Dedifferentiated amniotic fluid mesenchymal stem cell (primary cell): ENCODE data around the gene RNF40.
A peak's percentile ranks its signal among the peaks of the same experiment; 100 is the strongest.

Experiments used
- DNase-seq: peaks from one replicate; pipeline ENCODE4 v3.0.0-alpha.2; 2016; ENCODE audit errors: extremely low spot score

The RNF40 gene

DNA sequence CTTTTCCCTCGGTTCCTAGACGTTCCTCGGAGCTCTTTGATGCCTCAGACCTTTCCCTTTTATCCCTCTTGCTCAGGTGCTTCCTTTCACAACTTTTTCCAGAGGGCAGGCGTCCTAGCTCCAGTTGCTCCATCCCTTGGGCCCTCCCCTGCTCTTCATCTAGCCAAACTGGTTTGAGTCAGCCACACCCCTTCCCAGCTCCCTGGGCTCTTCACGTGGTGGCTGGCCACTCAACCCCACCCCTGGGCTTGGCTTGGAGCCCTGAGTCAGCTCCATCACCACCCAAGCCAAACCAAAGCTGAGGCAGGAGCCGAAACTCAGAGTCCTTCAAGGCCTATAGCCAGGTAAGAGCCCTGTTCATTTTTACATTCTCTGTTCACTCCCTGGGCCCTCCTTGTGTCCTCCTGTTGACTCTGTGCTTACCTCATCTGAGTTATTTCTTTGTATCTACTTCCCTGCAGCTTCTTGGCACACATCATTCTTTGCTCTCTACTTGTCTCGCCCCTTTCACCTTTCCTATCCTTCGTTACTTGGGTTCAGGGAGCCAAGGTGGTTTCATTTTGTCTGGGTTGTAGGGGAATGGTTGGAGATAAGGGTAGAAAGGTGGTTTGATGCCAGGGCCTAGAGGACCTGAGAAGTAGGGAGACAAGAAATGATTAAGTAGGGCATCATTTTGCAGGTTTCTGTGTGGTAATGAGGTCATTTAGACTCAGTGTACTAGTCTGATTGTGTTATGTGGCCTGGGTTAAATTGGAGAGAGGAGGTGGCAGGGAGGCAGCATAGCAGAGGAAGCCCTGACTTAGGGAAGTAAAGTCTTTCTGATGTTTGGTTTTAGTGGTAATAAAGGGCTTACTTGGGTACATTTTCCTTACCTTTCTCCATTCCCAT, 21.5 kb upstream of the RNF40 start:
- DNase-seq: peak; percentile 61

DNA sequence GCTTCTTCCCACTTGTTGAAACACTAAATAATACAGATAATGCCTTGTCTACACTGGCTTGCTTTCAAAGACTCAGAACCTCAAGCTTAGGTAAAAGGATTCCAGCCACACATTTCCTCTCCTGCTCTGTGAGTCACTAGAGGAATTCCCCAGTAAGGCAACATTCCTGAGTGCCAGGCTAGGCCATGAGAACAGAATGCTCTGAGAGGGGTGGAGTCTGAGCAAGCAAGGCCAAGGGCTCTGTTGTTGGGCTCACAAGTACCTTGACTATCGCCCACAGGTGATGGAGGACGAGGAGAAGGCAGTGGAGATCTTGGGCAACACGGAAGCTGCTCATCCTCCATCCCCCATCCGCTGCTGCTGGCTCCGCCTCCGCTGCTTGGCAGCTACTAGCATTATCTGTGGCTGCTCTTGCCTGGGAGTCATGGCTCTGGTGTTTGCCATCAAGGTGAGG, 20.6 kb upstream of the RNF40 start:
- peak; percentile 59 for DNase-seq

DNA sequence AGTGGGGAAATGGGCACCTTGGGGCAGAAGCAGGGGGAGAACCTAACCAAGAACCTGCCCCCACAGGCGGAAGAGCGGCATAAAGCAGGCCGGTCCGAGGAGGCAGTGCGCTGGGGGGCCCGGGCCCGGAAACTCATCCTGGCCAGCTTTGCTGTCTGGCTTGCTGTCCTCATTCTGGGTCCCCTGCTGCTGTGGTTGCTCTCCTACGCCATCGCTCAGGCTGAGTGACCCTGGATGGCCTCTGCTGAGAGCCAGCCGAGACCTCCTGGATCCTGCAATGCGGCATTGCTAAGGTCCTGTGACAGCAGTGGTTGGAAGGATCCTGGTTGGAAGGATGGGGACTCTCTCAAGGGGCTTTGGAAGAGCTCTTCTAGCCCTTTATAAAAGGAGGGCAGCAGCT, 18.4 kb upstream of the RNF40 start:
- no peak for DNase-seq

DNA sequence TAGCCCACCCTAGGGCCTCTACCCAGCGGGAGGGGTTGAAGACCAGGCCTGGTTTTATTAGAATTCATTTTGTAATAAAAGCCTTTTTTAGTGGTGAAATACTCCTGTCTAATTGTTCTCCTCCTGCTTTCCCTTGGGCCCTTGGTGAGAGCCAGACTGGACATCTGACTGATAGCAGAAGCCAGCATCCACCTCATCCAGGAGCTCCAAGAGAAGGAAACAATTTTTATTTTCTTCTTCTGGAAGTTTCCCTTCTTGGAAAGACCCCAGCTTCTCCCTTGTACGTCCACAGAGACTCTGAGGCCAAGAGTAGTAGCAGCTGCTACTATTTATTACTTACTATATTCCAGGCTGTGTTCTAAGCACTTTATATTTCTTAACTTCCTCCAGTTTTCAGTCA, 17.9 kb upstream of the RNF40 start:
- no peak for DNase-seq

DNA sequence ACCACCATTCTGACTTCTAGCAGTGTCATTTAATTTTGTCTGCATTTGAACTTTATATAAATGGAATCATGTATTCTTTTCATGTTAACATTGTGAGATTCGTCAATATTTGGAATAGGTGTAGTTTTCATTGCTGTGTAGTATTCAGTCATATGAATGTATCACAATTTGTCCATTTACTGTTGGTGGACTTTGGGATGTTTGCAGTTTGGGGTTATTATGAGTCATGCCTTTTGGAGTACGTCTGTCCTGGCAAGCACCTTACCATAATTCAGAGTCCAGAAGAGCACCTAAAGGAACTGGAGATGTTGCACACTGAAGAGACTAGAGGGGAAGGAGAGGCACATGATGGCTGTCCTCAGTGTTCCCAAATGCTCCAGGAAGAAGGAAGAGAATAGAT, 17.0 kb upstream of the RNF40 start:
- no peak for DNase-seq

DNA sequence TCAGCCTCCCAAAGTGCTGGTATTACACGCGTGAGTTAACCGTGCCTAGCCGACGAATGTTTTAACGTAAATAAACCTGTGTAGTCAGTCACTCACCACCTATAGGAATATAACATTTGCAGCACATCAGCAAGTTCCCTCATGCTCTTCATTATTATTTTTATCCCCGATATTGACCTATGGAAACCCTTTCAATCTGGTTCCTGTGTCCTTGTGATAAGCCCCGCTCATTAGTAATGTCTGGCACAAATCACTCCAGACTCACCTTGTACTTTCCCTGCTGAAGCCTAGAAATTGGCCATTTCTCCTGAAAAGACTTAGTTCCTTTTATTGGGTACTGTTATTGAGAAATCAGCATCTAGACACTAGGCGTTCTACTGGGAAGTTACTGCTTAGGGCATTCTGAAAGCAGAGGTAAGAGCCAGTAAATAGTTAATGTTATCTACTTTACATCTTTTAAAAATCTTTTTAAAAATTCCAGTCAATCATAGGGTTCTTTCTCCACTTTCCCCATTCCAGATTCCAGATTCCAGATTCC, 15.4 kb upstream of the RNF40 start:
- DNase-seq: no peak

DNA sequence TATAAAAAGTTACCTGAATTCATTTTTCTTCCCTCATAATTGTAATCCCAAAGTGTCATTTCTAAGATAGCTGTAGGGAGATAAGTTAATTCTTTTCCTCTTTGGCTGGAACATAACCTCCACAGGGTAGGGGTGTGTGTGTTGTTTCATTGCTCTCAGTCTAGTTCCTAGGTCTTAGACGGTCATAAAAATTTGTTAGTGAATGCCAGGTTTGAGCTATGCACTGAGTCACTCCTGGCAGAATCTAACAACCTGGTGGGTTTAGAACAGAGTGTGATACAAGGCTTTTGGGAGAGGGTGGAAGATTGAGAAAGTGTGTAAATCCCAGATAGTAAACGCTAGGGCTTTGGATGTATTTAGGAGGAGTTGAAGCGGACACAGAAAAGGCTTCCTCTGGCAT, 14.8 kb upstream of the RNF40 start:
- no peak for DNase-seq

DNA sequence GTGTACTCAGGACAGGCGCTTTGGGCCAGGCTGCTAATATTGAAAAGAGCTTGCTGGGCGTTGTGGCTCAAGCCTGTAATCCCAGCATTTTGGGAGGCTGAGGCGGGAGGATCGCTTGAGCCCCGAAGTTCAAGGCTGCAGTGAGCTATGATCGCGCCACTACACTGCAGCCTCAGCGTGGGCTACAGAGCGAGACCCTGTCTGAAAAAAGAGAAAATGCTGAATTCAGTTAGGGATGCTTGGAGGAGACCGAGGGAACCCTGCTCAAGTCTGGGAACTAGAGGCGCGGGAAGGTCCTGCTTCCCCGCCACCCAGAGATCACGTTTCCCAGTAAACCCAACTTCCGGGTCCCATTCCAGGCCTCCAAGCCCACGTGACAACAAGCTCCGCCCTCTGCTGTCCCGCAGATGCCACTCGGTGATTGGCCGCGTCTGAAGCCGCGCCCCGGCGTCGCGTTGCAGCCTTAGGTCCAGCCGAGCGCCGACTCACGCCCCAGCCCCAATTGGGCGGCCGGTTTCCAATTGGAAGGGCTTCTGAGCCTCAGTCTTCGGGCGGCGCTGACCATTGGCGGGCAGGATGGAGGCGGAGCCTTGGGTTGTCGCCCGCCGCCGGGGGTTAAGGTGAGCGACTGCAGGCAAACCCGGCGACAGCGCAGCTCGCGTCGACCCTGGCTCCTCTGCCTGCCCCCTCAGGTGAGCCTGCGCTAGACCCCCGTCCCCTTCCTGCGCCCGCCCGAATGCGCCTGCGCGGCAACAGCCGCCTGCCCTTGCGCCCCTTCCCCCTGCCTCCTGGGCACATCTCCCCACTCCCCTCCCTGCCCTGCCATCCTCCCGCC, 14.1 kb upstream of the RNF40 start, which contains the start of gene PHKG2:
PHKG2 (plus strand) TSS at position 627 of the 835 bp plus-strand sequence. CDS start 396 bp downstream, outside the sequence.
- DNase-seq: peak; percentile 99

DNA sequence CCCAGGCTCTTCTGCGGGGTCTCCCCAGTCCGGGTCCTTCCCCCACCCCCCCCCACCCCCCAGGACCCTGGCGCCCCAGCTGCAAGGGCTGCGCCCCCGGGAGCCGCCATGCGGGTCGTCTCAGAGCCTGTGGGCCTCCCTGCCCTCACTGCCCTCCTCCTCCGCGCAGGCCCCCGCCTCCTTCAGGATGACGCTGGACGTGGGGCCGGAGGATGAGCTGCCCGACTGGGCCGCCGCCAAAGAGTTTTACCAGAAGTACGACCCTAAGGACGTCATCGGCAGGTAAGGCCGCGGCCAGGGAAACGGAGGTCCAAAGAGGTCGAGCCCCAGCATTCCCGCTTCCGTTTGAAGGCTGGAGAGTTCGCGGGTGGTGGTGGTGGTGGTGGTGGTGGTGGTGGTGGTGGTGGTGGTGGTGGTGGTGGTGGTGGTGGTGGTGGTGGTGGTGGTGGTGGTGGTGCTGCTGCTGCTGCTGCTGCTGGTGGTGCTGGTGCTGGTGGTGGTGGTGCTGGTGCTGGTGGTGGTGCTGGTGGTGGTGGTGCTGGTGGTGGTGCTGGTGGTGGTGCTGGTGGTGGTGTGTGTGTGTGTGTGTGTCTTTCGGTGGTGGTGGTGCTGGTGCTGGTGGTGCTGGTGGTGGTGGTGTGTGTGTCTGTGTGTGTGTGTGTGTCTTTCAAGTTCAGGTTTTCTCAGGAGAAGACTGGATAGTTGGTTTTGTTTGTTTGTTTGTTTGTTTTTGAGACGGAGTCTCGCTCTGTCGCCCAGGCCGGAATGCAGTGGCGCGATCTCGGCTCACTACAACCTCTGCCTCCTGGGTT, 13.3 kb upstream of the RNF40 start:
- DNase-seq: no peak

DNA sequence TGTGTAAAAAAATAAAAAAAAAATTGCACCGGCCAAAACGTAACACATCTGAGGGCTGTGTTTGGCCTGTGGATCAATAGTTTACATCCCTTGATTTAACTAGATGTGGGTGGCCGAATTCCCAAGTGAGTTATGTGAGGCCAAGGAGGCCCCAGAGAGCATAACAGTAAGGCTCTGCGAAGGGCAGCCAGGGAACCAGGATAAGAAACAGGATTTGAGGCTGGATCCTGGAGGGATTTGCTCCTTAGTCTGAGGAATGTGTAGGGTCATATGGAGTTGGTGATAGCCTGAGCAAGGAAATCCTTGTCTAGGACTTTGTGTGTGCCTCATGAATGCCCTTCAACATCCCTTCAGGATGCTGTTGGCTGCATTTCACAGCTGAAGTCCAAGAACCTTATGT, 11.9 kb upstream of the RNF40 start:
- DNase-seq: no peak

DNA sequence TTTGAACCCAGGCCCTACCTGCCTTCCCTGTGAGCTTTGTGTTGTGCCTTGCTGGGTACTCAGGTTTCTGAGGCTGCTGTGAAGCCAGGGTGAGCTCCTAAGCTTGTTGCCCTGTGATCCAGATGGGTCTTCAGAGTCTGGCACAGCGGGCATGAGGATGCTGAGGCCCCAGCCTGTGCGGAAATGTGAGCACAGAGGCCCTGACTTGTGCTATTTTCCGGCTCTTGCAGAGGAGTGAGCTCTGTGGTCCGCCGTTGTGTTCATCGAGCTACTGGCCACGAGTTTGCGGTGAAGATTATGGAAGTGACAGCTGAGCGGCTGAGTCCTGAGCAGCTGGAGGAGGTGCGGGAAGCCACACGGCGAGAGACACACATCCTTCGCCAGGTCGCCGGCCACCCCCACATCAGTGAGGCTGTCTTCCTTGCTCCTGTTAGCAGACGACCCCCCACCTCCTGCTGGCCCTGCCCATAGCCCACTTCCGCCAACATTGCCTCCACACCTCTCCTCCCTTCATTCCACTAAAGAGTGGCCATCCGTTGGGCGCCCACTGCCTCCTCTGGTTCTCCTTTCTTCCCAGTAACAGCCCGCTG, 11.2 kb upstream of the RNF40 start:
- no peak for DNase-seq

DNA sequence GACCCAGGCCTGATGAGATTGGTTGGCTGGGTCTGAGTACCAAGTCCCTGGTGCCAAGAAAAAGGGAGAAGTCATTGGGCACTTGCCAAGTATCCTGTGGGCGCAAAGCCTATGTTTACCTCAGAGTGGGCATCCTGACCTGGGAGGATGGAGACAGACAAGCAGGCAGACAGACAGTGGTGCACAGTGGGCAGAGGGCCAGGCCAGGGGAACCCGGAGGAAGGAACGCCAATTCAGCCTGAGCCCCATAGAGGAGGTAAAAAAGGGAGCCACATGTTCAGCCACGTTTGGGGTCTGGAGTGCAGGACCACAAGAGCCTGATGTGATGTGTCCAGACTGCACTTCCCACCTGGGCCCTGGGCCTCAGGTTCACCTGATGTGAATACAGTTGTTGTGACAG, 8.5 kb upstream of the RNF40 start:
- no peak for DNase-seq

DNA sequence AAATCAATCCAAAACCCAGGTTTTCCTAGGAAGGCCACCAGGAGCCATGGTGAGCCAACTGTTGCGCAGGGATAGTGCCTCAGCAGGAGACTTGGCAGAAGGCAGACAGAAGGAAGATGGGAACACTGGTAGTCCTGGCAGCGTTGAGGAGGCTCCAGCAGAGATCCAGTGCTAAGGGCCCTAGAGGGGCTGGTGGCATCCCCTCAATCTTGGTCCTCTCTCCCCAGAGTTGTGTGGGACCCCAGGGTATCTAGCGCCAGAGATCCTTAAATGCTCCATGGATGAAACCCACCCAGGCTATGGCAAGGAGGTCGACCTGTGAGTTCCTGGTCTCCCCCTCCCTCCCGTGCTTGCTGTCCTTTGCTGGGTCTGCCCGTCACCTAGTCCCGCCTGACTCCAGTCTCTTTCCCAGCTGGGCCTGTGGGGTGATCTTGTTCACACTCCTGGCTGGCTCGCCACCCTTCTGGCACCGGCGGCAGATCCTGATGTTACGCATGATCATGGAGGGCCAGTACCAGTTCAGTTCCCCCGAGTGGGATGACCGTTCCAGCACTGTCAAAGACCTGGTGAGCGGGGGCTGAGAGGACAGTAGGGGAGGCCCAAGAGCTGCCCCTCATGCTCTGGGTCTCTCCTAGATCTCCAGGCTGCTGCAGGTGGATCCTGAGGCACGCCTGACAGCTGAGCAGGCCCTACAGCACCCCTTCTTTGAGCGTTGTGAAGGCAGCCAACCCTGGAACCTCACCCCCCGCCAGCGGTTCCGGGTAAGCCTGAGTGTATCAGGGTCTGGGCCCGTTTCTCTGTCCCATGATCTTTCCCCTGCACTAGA, 6.0 kb upstream of the RNF40 start:
- no peak for DNase-seq

DNA sequence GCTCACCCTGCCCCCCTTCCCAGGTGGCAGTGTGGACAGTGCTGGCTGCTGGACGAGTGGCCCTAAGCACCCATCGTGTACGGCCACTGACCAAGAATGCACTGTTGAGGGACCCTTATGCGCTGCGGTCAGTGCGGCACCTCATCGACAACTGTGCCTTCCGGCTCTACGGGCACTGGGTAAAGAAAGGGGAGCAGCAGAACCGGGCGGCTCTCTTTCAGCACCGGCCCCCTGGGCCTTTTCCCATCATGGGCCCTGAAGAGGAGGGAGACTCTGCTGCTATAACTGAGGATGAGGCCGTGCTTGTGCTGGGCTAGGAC, 5.4 kb upstream of the RNF40 start:
- DNase-seq: no peak

DNA sequence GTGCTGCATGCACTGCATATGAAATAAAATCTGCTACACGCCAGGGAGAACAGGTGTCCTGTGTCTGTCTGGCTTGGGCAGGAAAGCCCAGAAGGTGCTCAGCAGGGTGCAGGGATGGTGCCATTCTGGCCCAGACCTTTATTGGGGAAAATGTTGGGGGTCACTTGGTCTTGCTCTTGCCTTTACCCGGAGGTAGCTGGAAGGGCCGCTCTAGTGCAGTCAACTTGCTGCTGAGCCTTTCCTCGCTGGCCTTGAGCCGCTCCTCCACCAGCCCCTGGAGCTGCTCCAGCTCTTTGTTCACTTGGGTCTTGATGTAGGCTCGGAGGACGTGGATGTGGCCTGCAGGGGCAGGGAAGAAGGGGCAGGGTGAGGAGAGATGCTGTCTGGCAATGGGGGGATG, 4.8 kb upstream of the RNF40 start:
- DNase-seq: no peak

DNA sequence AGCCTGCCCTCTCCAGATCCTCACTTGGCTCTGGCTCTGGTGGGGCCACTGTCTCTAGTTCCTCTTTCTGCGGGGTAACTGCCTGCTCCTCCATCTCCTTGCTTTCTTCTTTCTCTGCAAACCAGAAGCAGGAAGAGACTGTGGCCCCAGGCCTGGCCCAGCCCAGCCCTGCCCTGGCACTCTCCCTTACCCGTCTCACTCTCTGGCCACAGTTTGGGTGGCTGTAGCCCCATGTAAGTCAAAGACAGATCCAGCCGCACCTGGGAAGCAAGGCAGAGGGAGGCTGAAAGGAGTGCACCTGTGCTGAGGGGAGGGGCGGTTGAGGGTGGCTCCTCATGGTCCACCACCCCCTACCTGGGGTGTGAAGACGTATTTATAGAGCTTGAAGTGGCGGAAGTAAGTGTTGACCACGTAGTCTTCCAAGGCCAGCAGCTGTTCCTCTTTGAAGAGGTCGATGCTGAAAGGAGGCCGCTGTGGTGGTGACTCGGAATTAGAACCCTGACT, 3.1 kb upstream of the RNF40 start:
- DNase-seq: no peak

DNA sequence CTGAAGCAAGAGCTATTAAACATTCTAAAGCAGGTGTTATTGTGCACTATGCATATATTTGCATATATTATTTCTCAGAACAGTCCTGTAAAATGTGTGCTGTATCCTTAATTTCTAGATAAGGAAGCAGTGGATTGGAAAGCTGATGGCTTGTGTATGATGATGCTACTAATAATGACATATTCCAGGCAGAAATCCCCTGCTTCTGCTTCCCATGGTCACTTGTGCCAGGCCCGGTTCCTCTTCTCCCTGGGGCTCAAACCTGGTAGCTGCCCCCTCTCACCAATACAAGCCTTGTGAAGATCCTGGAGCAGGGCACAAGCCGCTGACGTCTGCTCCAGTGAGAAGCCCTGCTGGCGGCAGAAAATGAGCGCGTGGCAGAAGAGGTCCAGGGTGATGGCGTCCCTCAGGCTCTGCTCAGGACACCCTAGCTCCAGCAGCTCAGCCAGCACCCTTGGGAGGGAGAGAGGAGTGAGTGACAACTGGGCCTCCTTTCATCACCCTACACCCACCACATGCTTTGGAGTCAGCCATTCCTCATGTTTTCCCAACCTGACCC, 2.0 kb upstream of the RNF40 start:
- DNase-seq: no peak

DNA sequence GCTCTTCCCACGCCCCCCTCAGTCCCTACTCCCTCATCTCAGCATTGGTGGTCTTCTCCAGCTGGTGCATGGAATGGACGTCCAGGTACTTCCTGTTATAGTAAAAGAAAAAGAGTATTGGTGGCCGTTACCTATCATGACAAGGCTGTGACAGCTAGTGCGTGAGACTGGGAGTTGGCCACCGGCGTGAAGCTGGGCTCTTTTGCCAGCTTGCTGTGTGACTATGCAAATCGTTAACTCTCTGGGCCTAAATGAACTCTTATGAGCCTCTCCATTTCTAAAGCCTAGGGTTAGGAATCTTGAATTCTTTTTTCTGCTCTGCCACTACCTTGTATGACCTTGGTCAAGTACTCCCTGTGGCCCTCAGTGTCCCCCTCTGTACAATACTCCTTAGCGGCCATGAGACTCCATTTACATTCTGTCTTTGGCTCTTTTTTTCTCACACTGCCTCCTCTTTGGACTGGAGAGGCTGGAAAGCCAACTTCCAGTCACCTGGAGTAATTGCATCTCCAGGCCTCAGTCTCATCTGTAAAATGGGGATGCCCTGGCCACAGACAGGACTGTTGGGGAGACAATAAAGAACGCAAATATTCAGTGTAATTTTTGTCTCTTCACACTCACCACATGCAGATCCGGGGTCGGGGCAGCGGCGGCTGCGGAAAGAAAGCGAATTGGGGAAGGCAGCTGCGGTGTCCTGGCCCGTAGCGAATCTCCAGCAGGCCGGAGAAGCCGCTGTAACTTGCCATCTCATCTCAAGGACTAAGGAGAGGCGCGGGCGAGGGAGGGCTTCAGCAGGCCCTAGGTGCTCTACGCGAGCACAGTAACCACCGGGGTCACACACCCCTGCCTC, 1.3 kb upstream of the RNF40 start:
- no peak for DNase-seq

DNA sequence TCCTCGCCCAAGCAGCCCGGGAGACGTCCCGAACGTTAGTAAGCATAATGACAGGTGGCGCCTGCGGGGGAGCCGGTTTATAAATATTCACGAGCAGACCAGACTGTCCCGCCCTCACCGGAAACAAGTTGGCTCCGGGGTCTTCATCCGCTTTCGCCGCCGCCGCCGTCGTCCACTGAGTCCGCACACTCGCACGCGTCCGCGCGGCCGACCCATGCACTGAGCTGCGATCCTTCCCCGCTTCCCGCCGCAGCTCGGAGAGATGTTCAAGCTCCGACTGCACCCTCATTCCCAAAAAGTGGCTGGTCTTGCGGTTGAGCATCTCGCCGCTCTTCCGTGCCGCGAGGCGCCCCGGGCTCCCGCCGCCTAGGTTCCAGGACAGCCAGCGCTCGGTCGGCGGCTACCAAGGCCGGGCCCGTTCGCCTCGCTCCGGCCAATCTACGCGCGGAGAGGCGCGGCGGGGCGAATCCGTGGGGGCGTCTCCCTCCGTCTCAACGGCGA, 645 bp upstream of the RNF40 start:
- no peak for DNase-seq
